K562 treated with DMSO at 1 percent for 12 hours (cell line): Measurements from ENCODE around the gene FXN. TPM values are rescaled to one million over a fixed set of nuclear protein-coding genes. Genes with fewer than 3 reads are reported as not detected.

Experiments used
- total RNA-seq: library from RNA; unstranded; fragments of 300-600 nt; gene quantifications from 2 replicates; pipeline ENCODE4 v1.2.3, GENCODE V29; 2022; ENCODE audit not compliant: insufficient read depth

FXN gene
- 7.1 and 7.8 TPM in 2 replicates for total RNA-seq

GRCh38 chr9:69035438-69036308 lies at the start of gene FXN:
Gene FXN (plus strand): TSS chr9:69035752. CDS start chr9:69035783, 31 bp downstream.

GRCh38 chr9:69014013-69014412 lies 21.5 kb upstream of the FXN start, which contains the start of gene PRKACG:
Gene PRKACG (minus strand): TSS chr9:69014113. CDS start chr9:69014092, 21 bp downstream.

Other genes starting within 250 kb of the FXN start
- gene PRKACG, start 21.6 kb upstream of the FXN start, total RNA-seq: not detected in 2 replicates
- gene TJP2, start 138.5 kb downstream of the FXN start, total RNA-seq: 14.5 and 35.1 TPM in 2 replicates